NCI-H345 treated with DMSO at 0.1 percent for 48 hours (cell line): ENCODE data around the gene PCDHA9.
"Not testable (repeated sequence)": the region's sequence is repeated elsewhere in the genome, so short reads cannot be mapped to it uniquely, and the experiment has no call there.

Source experiments
- DNase-seq: peaks from one replicate; lab custom pipeline; 2025; ENCODE audit not compliant: unreplicated experiment; lab: John Stamatoyannopoulos, UW

The PCDHA9 gene

GRCh38 chr5:140848139-140849102 lies at the start of gene PCDHA9:
Gene PCDHA9 (plus strand): TSS chr5:140848382. CDS start chr5:140848496, 114 bp downstream.
- DNase-seq = not testable (repeated sequence)

GRCh38 chr5:140800816-140801493 lies 47.2 kb upstream of the PCDHA9 start, which contains the start of gene PCDHA3:
Gene PCDHA3 (plus strand): TSS chr5:140801057.
- DNase-seq = no peak

- no peak for DNase-seq
Observed at GRCh38 chr5:140801494-140801841, 46.7 kb upstream of the PCDHA9 start.

- not testable (repeated sequence) for DNase-seq
Observed at GRCh38 chr5:140802381-140802780, 45.8 kb upstream of the PCDHA9 start.

GRCh38 chr5:140802781-140803271 lies 45.4 kb upstream of the PCDHA9 start:
- no peak for DNase-seq

- no peak for DNase-seq
Observed at GRCh38 chr5:140806834-140807775, 41.1 kb upstream of the PCDHA9 start, which contains the start of gene PCDHA4. Gene PCDHA4 (plus strand): TSS chr5:140807068.

- DNase-seq = not testable (repeated sequence)
Observed at GRCh38 chr5:140808241-140808888, 39.8 kb upstream of the PCDHA9 start.

- DNase-seq = no peak
Observed at GRCh38 chr5:140808889-140809291, 39.3 kb upstream of the PCDHA9 start.

- DNase-seq = peak; percentile 58
Observed at GRCh38 chr5:140821375-140822280, 26.6 kb upstream of the PCDHA9 start, which contains the start of gene PCDHA5. Gene PCDHA5 (plus strand): TSS chr5:140821613.

- no peak for DNase-seq
Observed at GRCh38 chr5:140822281-140822629, 25.9 kb upstream of the PCDHA9 start.

- DNase-seq = not testable (repeated sequence)
Observed at GRCh38 chr5:140822969-140823368, 25.2 kb upstream of the PCDHA9 start.

GRCh38 chr5:140823475-140823874 lies 24.7 kb upstream of the PCDHA9 start:
- DNase-seq = no peak

GRCh38 chr5:140827704-140828361 lies 20.3 kb upstream of the PCDHA9 start, which contains the start of gene PCDHA6:
Gene PCDHA6 (plus strand): TSS chr5:140827960. CDS start chr5:140828092, 132 bp downstream.
- DNase-seq = no peak

- DNase-seq = no peak
Observed at GRCh38 chr5:140828362-140828737, 19.8 kb upstream of the PCDHA9 start.

- not testable (repeated sequence) for DNase-seq
Observed at GRCh38 chr5:140829511-140830501, 18.4 kb upstream of the PCDHA9 start.

- DNase-seq = peak; percentile 16
Observed at GRCh38 chr5:140833993-140834392, 14.2 kb upstream of the PCDHA9 start, which contains the start of gene PCDHA7. Gene PCDHA7 (plus strand): TSS chr5:140834269. CDS start chr5:140834384, 115 bp downstream.

GRCh38 chr5:140834439-140835008 lies 13.7 kb upstream of the PCDHA9 start:
- DNase-seq = not testable (repeated sequence)
